ENCODE measurements around the gene TMEM42. TPM values are rescaled to one million over a fixed set of nuclear protein-coding genes. Genes with fewer than 3 reads are reported as not detected.

TMEM42 gene
- total and polyA plus RNA-seq, 2 experiments from 2014 or later: 7.4 to 13.3 TPM

GRCh38 chr3:44909063-44909462 is 47.4 kb downstream of the TMEM42 start (continued):
- TF ChIP-seq ZNF462 (CRISPR knock-in tag; IDR thresholded peaks at IDR 0.05): no peak
- TF ChIP-seq POLR2AphosphoS5 (IDR thresholded peaks at IDR 0.05; ENCODE audit: low read depth): no peak
- TF ChIP-seq CREB1 (CRISPR knock-in tag; IDR thresholded peaks at IDR 0.05; ENCODE audit: low read depth): no peak
- TF ChIP-seq CTCF (conservative IDR thresholded peaks at IDR 0.05; ENCODE audit: low read depth in 2 of 2): no peak
- no peak for TF ChIP-seq STAT1 (IDR thresholded peaks at IDR 0.05; ENCODE audit: unreplicated experiment)
- no peak for TF ChIP-seq ZNF331 (CRISPR knock-in tag; IDR thresholded peaks at IDR 0.05; ENCODE audit: low read depth)

GRCh38 chr3:44910693-44911092 is 49.0 kb downstream of the TMEM42 start:
- Mint-ChIP-seq H3K27me3 (ENCODE audit: insufficient read depth, low read depth, poor library complexity) (peaks cover 2% of the 10 kb centered on the region), H3K27ac (no peak overlapping the region), H3K36me3 (ENCODE audit: low read depth) (no peaks in the 10 kb centered on the region; the same call in 2 of the 3 replicates), H3K4me3 (no peak overlapping the region), H3K4me1 (no peaks in the 10 kb centered on the region; the same call in 2 of the 3 replicates), H3K9me3 (peaks cover 3% of the 10 kb centered on the region; the same call in 1 of the 3 replicates)
- Histone ChIP-seq H3K36me3 (ENCODE audit: insufficient read depth) (no peaks in the 10 kb centered on the region), H3K27ac (ENCODE audit: low read depth) (no peak overlapping the region), H2AFZ (no peak overlapping the region), H3F3A (replicated peaks; ENCODE audit: low read depth) (no peaks in the 10 kb centered on the region), H3K4me1 (ENCODE audit: insufficient read depth) (no peaks in the 10 kb centered on the region), H3K4me2 (no peak overlapping the region), H3K79me2 (replicated peaks; ENCODE audit: insufficient read depth) (no peaks in the 10 kb centered on the region), H3K9me2 (ENCODE audit: insufficient read depth) (peaks cover 4% of the 10 kb centered on the region; the same call in 1 of the 2 replicates), H4K20me1 (replicated peaks; ENCODE audit: insufficient read depth) (no peaks in the 10 kb centered on the region), H3K4me3 (no peak overlapping the region), H3K27me3 (ENCODE audit: insufficient read depth) (no peaks in the 10 kb centered on the region)
- TF ChIP-seq REST (IDR thresholded peaks at IDR 0.05; ENCODE audit: unreplicated experiment): no peak
- TF ChIP-seq POLR2AphosphoS5 (IDR thresholded peaks at IDR 0.05; ENCODE audit: low read depth): no peak
- TF ChIP-seq CTCF (conservative IDR thresholded peaks at IDR 0.05; ENCODE audit: low read depth in 2 of 2): no peak
- no peak for TF ChIP-seq EZH2phosphoT487 (IDR thresholded peaks at IDR 0.05; ENCODE audit: unreplicated experiment)
- ATAC-seq: no peak
- DNase-seq (ENCODE audit: low spot score): no peak

All from GM23338 (cell line).